ENCODE results near the gene TMEM88.
"Not testable (repeated sequence)": the region's sequence is repeated elsewhere in the genome, so short reads cannot be mapped to it uniquely, and the experiment has no call there.

DNA sequence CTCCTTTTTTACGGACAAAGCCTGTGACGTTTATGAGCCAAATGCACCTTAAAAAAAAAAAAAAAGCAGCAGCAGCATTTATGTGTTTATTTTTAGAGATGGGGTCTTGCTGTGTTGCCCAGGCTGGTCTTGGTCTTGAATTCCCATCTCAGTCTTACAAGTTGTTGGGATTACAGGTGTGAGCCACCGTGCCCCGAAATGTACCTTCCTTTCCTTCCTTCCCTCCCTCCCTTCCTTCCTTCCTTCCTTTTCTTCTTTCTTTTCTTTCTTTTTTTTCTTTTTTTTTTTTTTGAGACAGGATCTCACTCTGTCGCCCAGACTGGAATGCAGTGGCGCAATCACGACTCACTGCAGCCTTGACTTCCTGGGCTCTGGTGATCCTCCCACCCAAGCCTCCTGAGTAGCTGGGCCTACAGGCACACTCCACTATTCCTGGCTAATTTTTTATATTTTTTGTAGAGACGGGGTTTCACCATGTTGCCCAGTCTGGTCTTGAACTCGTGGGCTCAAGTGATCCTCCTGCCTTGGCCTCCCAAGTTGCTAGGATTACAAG, 45.0 kb upstream of the TMEM88 start:
- TF ChIP-seq, protein P1, sequence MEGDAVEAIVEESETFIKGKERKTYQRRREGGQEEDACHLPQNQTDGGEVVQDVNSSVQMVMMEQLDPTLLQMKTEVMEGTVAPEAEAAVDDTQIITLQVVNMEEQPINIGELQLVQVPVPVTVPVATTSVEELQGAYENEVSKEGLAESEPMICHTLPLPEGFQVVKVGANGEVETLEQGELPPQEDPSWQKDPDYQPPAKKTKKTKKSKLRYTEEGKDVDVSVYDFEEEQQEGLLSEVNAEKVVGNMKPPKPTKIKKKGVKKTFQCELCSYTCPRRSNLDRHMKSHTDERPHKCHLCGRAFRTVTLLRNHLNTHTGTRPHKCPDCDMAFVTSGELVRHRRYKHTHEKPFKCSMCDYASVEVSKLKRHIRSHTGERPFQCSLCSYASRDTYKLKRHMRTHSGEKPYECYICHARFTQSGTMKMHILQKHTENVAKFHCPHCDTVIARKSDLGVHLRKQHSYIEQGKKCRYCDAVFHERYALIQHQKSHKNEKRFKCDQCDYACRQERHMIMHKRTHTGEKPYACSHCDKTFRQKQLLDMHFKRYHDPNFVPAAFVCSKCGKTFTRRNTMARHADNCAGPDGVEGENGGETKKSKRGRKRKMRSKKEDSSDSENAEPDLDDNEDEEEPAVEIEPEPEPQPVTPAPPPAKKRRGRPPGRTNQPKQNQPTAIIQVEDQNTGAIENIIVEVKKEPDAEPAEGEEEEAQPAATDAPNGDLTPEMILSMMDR (IDR thresholded peaks at IDR 0.05), result not testable (repeated sequence)
- TF ChIP-seq POLR2AphosphoS5 (IDR thresholded peaks at IDR 0.05; ENCODE audit: insufficient read depth in 1 of 2, low read depth in 1 of 2), result not testable (repeated sequence)
